BJ (cell line): ENCODE measurements around the gene PCDHA11. TPM values are rescaled to one million over a fixed set of nuclear protein-coding genes. Genes with fewer than 3 reads are reported as not detected.
"Not testable (repeated sequence)": the region's sequence is repeated elsewhere in the genome, so short reads cannot be mapped to it uniquely, and the experiment has no call there.

ENCODE experiments used
- CTCF ChIA-PET: fragments of 350-600 bp; formaldehyde crosslinking; extraction: SDS; loops from one replicate; lab custom pipeline; 2021; ENCODE audit warnings: antibody characterized with exemption, inconsistent platforms; lab: Yijun Ruan, JAX
- POLR2A ChIA-PET: fragments of 300-600 bp; sonication (Branson Sonifier 250); formaldehyde crosslinking; extraction: SDS; loops from one replicate; lab custom pipeline; 2021; ENCODE audit warnings: antibody characterized with exemption; lab: Charles Lee
- DNase-seq: peaks from one replicate; pipeline ENCODE4 v3.0.0-alpha.2; 2011; ENCODE audit warnings: low read depth
- H3K27me3 ChIP-seq: 2 replicates; pipeline ENCODE4 v1.6.0; 2011; ENCODE audit warnings: low read length; ENCODE audit not compliant: control insufficient read depth, insufficient read depth
- H3K36me3 ChIP-seq: 2 replicates; pipeline ENCODE4 v1.5.1; 2011; ENCODE audit warnings: low read length; ENCODE audit not compliant: control insufficient read depth, insufficient read depth
- H3K4me3 ChIP-seq: 2 replicates; pipeline ENCODE4 v1.5.1; 2011; ENCODE audit warnings: low read depth, mild to moderate bottlenecking, control low read depth, low read length
- CTCF ChIP-seq: IDR thresholded peaks from 2 replicates; pipeline ENCODE4 v1.5.1; 2011; ENCODE audit warnings: low read depth, mild to moderate bottlenecking, control low read depth, inconsistent platforms, low read length, moderate library complexity; ENCODE audit not compliant: insufficient read depth
- polyA plus RNA-seq: library from polyadenylated mRNA; depleted of rRNA; stranded (reverse); fragments of >200 nt; gene quantifications from 2 replicates; pipeline ENCODE4 v1.2.3, GENCODE V29; 2011

Gene PCDHA11
- polyA plus RNA-seq, 1 experiment, result not detected

GRCh38 chr5:140827704-140828361 is 40.9 kb upstream of the PCDHA11 start, which contains the start of gene PCDHA6:
PCDHA6 (plus strand) TSS chr5:140827960; CDS start chr5:140828092, 132 bp downstream.
- Histone ChIP-seq H3K27me3 (no peaks in the 10 kb centered on the region), H3K36me3 (no peaks in the 10 kb centered on the region), H3K4me3 (no peak within 1 kb of the TSS)
- TF ChIP-seq CTCF, result no peak
- POLR2A ChIA-PET, result no interaction called here
- DNase-seq, result no peak
- CTCF ChIA-PET, result interaction anchor here (0.8 kb wide), 1 partner anchor 14 kb away, joined by 3 read pairs; no protein-coding TSS in a partner anchor

GRCh38 chr5:140828362-140828737 is 40.4 kb upstream of the PCDHA11 start:
- POLR2A ChIA-PET, result no interaction called here
- CTCF ChIA-PET, result interaction anchor here (0.8 kb wide), 1 partner anchor 15 kb away, joined by 3 read pairs; no protein-coding TSS in a partner anchor
- no peak for DNase-seq
- Histone ChIP-seq H3K4me3 (no peak overlapping the region), H3K27me3 (no peaks in the 10 kb centered on the region), H3K36me3 (no peaks in the 10 kb centered on the region)
- TF ChIP-seq CTCF, result no peak

- H3K27me3 ChIP-seq, CTCF ChIA-PET, POLR2A ChIA-PET, H3K36me3 ChIP-seq, DNase-seq, H3K4me3 ChIP-seq: not testable (repeated sequence)
These were observed 39.0 kb upstream of the PCDHA11 start for GRCh38 chr5:140829511-140830501.

- POLR2A ChIA-PET, result no interaction called here
- Histone ChIP-seq H3K4me3 (peak within 1 kb of the TSS; percentile 27), H3K27me3 (no peaks in the 10 kb centered on the region), H3K36me3 (no peaks in the 10 kb centered on the region)
- CTCF ChIA-PET, result no interaction called here
- TF ChIP-seq CTCF, result no peak
- no peak for DNase-seq
These were observed 34.8 kb upstream of the PCDHA11 start, which contains the start of gene PCDHA7 for GRCh38 chr5:140833993-140834392. PCDHA7 (plus strand) TSS chr5:140834269; CDS start chr5:140834384, 115 bp downstream.

GRCh38 chr5:140834439-140835008 is 34.2 kb upstream of the PCDHA11 start:
- POLR2A ChIA-PET, H3K27me3 ChIP-seq, CTCF ChIA-PET, DNase-seq, H3K36me3 ChIP-seq: not testable (repeated sequence)
- peak overlapping the region; percentile 27 for H3K4me3 ChIP-seq
